Omental fat pad (tissue), 4 donors: Measurements from ENCODE around the gene CCDC198. TPM values are rescaled to one million over a fixed set of nuclear protein-coding genes. Genes with fewer than 3 reads are reported as not detected.

Experiments used
- total RNA-seq, 4 donors: library from RNA; depleted of rRNA; stranded (reverse); fragments of >200 nt; gene quantifications; one replicate each; pipeline ENCODE4 v1.1.0, GENCODE V29; 2016

Gene CCDC198
- total RNA-seq, 4 donors from 2014 or later = not detected

Other genes with a start within 250 kb of the CCDC198 start
- gene EXOC5, start 225.0 kb downstream of the CCDC198 start, total RNA-seq = 10 to 100 TPM; 32.0 to 52.5 (median 44.6) TPM
- 10 to 100 TPM; 15.3 to 25.7 (median 22.2) TPM for gene AP5M1, start 224.9 kb downstream of the CCDC198 start, total RNA-seq
- 10 to 100 TPM; 12.7 to 16.1 (median 15.2) TPM for gene NAA30, start 103.3 kb downstream of the CCDC198 start, total RNA-seq